Measurements from ENCODE around the gene TTC9. TPM values are rescaled to one million over a fixed set of nuclear protein-coding genes. Genes with fewer than 3 reads are reported as not detected.

The TTC9 gene
- total and polyA plus RNA-seq, 9 of the 15 experiments (the other 6 are each of a cell fraction or from before 2014, with no cell fraction given), result 0.07 TPM; not detected in 8

- TF ChIP-seq HNRNPUL1 (IDR thresholded peaks at IDR 0.05; ENCODE audit: low read length), result no peak
- no peak for TF ChIP-seq PTTG1 (tag; IDR thresholded peaks at IDR 0.05; ENCODE audit: low read depth)
- TF ChIP-seq FOSL1 (tag; conservative IDR thresholded peaks at IDR 0.05), result 0 out of 2 replicates have a peak, but pooled peaks have one; percentile 32
- TF ChIP-seq SOX6 (IDR thresholded peaks at IDR 0.05), result no peak
- no peak; the same call in 1 of the 2 replicates for TF ChIP-seq JUND (IDR thresholded peaks at IDR 0.05; ENCODE audit: borderline replicate concordance, low read depth, low read length)
- TF ChIP-seq JUND (tag; IDR thresholded peaks at IDR 0.05; ENCODE audit: borderline replicate concordance, low read depth, low read length), result peak; percentile 15; the same call in 1 of the 3 replicates
- no peak for TF ChIP-seq MCM2 (IDR thresholded peaks at IDR 0.05; ENCODE audit: low read depth)
- no peak for TF ChIP-seq FOXP4 (CRISPR knock-in tag; IDR thresholded peaks at IDR 0.05; ENCODE audit: borderline replicate concordance)
- TF ChIP-seq, protein P1, sequence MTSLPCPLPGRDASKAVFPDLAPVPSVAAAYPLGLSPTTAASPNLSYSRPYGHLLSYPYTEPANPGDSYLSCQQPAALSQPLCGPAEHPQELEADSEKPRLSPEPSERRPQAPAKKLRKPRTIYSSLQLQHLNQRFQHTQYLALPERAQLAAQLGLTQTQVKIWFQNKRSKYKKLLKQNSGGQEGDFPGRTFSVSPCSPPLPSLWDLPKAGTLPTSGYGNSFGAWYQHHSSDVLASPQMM (CRISPR knock-in tag; IDR thresholded peaks at IDR 0.05), result no peak
- no peak for TF ChIP-seq MEIS2 (IDR thresholded peaks at IDR 0.05; ENCODE audit: partially characterized antibody)
- no peak for TF ChIP-seq LARP7 (IDR thresholded peaks at IDR 0.05)
- no peak for TF ChIP-seq RCOR1 (IDR thresholded peaks at IDR 0.05; ENCODE audit: borderline replicate concordance in 1 of 2, low read depth in 2 of 2, low read length in 2 of 2)
- no peak for TF ChIP-seq XRCC3 (IDR thresholded peaks at IDR 0.05)
- no peak for TF ChIP-seq NR1H2 (CRISPR knock-in tag; IDR thresholded peaks at IDR 0.05)
- no peak for TF ChIP-seq ZNF239 (CRISPR knock-in tag; IDR thresholded peaks at IDR 0.05)
- peak; percentile 97 for TF ChIP-seq NFE2 (IDR thresholded peaks at IDR 0.05; ENCODE audit: low read depth)
- no peak for TF ChIP-seq ETV5 (CRISPR knock-in tag; IDR thresholded peaks at IDR 0.05; ENCODE audit: low read depth)
- no peak for TF ChIP-seq RBBP5 (IDR thresholded peaks at IDR 0.05; ENCODE audit: borderline replicate concordance, insufficient read depth, low read length, poor library complexity, severe bottlenecking)
- TF ChIP-seq ZNF75A (CRISPR knock-in tag; IDR thresholded peaks at IDR 0.05), result no peak
- TF ChIP-seq FOXK2 (conservative IDR thresholded peaks at IDR 0.05 in 1 of 2, IDR thresholded peaks at IDR 0.05 in 1 of 2; ENCODE audit: low read depth in 2 of 2), result no peak
- TF ChIP-seq TARDBP (IDR thresholded peaks at IDR 0.05), result no peak
- TF ChIP-seq ARID4B (CRISPR knock-in tag; IDR thresholded peaks at IDR 0.05), result no peak
These were observed 56.6 kb downstream of the TTC9 start (continued) for GRCh38 chr14:70698288-70698687.
